Left ventricle myocardium inferior (tissue), 1 donor: Measurements from ENCODE around the gene COL4A2. TPM values are rescaled to one million over a fixed set of nuclear protein-coding genes. Genes with fewer than 3 reads are reported as not detected.

ENCODE experiments used
- DNase-seq: peaks from one replicate; pipeline ENCODE4 v3.0.0-alpha.2; 2020
- H3K27ac ChIP-seq: fragments of 200-600 bp; replicated peaks from 2 replicates; pipeline ENCODE4 v1.8.0; 2021
- H3K27me3 ChIP-seq: fragments of 200-600 bp; 2 replicates; pipeline ENCODE4 v1.8.0; 2021; ENCODE audit warnings: low read depth
- H3K36me3 ChIP-seq: fragments of 200-600 bp; 2 replicates; pipeline ENCODE4 v1.8.0; 2021
- H3K4me1 ChIP-seq: fragments of 200-600 bp; 2 replicates; pipeline ENCODE4 v1.8.0; 2021
- H3K4me3 ChIP-seq: fragments of 200-600 bp; 2 replicates; pipeline ENCODE4 v1.8.0; 2021; ENCODE audit warnings: mild to moderate bottlenecking, moderate library complexity
- H3K9me3 ChIP-seq: fragments of 200-600 bp; replicated peaks from 2 replicates; pipeline ENCODE4 v1.8.0; 2021
- CTCF ChIP-seq: fragments of 200-600 bp; IDR thresholded peaks from 2 replicates; pipeline ENCODE4 v1.8.0; 2021; ENCODE audit warnings: antibody characterized with exemption, mild to moderate bottlenecking, borderline replicate concordance
- intact Hi-C: fragments of 100-400 bp; cut with micrococcal nuclease; formaldehyde crosslinking; loops from one replicate; pipeline ENCODE4 v1.11.0; 2022
- total RNA-seq: library from RNA; stranded (reverse); fragmentation: NEBNext Ultra II Directional; extraction: Animal tissue kit (Norgen Biotek cat#: 25700); gene quantifications from one replicate; pipeline ENCODE4 v1.2.1, GENCODE V29; 2021
- donor health status: DM: no; HTN: yes; CAD: no; lungs with severe emphysema.

The COL4A2 gene
- total RNA-seq, 1 donor from 2014 or later = 117 TPM

GRCh38 chr13:110414283-110414682 lies 107.2 kb downstream of the COL4A2 start:
- TF ChIP-seq CTCF = no peak
- Histone ChIP-seq H3K9me3 (no peaks in the 10 kb centered on the region), H3K27me3 (no peaks in the 10 kb centered on the region), H3K27ac (peak overlapping the region; percentile 88), H3K36me3 (no peaks in the 10 kb centered on the region), H3K4me3 (no peak overlapping the region), H3K4me1 (peaks cover 96% of the 10 kb centered on the region)
- intact Hi-C loops = loop anchor here (10.0 kb wide), 1 partner anchor 109 kb away; the partner anchor contains the start of genes COL4A1 and COL4A2
- no peak for DNase-seq

DNA sequence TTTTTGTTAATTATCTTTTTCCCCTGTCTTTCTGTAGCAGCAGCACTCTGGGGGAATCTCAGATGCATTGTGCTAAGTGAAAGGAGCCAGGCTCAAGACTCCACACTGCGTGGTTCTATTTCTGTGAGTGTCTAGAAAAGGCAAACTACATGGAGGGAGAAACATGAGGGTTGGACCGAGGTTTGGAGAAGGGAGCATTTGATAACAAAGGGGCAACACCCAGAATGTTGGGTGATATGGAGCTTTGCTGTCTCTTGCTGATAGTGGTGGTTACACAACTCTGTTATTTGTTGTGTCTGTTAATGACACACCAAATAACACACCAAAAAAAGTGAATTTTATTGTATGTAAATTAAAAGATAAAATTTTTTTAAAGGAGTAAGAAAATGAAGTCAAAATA lies 107.8 kb downstream of the COL4A2 start:
- TF ChIP-seq CTCF = no peak
- peaks cover 98% of the 10 kb centered on the region for H3K4me1 ChIP-seq
- no peaks in the 10 kb centered on the region for H3K9me3 ChIP-seq
- DNase-seq = no peak
- intact Hi-C loops = loop anchor here (10.0 kb wide), 1 partner anchor 110 kb away; the partner anchor contains the start of genes COL4A1 and COL4A2
- no peaks in the 10 kb centered on the region for H3K36me3 ChIP-seq
- no peaks in the 10 kb centered on the region for H3K27me3 ChIP-seq
- H3K4me3 ChIP-seq = no peak overlapping the region
- H3K27ac ChIP-seq = peak overlapping the region; percentile 88

DNA sequence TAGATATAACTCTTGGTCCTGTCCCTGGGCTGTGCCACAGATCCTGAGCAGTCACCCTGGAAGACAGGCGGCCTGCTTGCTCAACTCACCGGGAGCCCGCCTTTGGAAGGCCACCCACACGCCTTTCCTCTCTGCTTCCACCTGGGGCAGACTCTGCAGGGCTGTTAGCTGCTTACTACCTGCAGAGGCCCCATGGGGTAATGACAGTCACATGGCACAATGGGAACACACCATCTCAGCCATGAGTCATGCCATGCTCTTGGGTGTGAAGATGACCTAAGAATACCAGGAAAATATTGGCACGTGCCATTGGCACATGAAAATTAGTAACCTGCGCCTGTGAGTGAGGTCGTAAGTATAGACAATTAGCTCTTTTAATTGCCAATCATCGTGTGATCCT lies 108.6 kb downstream of the COL4A2 start:
- H3K4me3 ChIP-seq = no peak overlapping the region
- H3K27ac ChIP-seq = peak overlapping the region; percentile 88
- H3K27me3 ChIP-seq = no peaks in the 10 kb centered on the region
- H3K4me1 ChIP-seq = peaks cover 95% of the 10 kb centered on the region
- no peak for TF ChIP-seq CTCF
- no peak for DNase-seq
- no peaks in the 10 kb centered on the region for H3K9me3 ChIP-seq
- intact Hi-C loops = loop anchor here (10.0 kb wide), 1 partner anchor 111 kb away; the partner anchor contains the start of genes COL4A1 and COL4A2
- no peaks in the 10 kb centered on the region for H3K36me3 ChIP-seq

DNA sequence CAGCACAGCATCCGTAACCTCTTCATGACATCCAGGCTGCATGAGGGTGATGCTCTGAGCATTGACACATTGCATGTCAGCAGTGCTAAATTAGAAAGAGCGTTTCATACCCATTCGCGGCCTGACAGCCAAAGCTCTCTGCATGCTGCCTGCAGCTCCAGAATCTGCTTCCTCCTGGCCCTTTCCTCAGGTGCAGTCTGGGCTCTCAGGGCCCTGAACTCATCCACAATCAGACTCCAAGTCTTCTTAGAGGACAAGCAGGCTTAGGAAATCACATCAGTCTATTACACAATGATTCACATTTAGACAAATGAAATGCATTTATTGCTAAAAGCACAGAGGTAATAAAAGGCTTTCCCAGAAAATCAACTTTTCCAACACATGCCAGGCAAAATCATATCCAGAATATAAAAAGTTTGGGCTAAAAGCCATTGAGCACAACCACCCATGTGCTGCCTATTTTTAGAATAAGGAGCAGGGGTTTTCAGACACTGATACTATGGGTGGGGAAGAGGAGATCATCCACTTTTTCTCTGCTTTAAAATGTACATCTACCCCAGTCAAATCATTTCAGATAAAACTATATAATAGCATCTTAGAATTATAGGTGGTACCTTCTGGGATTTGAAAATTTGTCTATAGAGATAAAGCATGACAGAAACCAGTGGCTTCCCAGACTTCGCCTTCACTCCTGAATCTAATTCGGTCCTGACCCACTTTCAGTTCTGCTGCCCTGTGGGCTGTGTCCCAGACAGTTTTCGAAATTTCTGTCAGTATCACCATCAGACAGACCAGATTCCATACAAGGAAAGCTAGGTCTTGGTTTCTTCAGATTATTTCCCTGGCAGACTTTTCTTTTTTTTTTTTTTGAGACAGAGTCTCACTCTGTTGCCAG lies 109.3 kb downstream of the COL4A2 start:
- intact Hi-C loops = loop anchor here (10.0 kb wide), 1 partner anchor 112 kb away; the partner anchor contains the start of genes COL4A1 and COL4A2
- no peaks in the 10 kb centered on the region for H3K9me3 ChIP-seq
- TF ChIP-seq CTCF = no peak
- H3K27ac ChIP-seq = peak overlapping the region; percentile 88
- DNase-seq = no peak
- peaks cover 95% of the 10 kb centered on the region for H3K4me1 ChIP-seq
- H3K27me3 ChIP-seq = no peaks in the 10 kb centered on the region
- H3K36me3 ChIP-seq = no peaks in the 10 kb centered on the region
- H3K4me3 ChIP-seq = peak overlapping the region; percentile 43

GRCh38 chr13:110418944-110419343 lies 111.9 kb downstream of the COL4A2 start:
- Histone ChIP-seq H3K9me3 (no peaks in the 10 kb centered on the region), H3K27me3 (no peaks in the 10 kb centered on the region), H3K27ac (peak overlapping the region; percentile 88), H3K4me3 (no peak overlapping the region), H3K36me3 (no peaks in the 10 kb centered on the region), H3K4me1 (peaks cover 90% of the 10 kb centered on the region)
- DNase-seq = peak; percentile 59
- intact Hi-C loops = loop anchor here (10.0 kb wide), 1 partner anchor 114 kb away; the partner anchor contains the start of genes COL4A1 and COL4A2
- no peak for TF ChIP-seq CTCF
